ENCODE measurements around the gene CITED1.

- TF ChIP-seq, protein P1, sequence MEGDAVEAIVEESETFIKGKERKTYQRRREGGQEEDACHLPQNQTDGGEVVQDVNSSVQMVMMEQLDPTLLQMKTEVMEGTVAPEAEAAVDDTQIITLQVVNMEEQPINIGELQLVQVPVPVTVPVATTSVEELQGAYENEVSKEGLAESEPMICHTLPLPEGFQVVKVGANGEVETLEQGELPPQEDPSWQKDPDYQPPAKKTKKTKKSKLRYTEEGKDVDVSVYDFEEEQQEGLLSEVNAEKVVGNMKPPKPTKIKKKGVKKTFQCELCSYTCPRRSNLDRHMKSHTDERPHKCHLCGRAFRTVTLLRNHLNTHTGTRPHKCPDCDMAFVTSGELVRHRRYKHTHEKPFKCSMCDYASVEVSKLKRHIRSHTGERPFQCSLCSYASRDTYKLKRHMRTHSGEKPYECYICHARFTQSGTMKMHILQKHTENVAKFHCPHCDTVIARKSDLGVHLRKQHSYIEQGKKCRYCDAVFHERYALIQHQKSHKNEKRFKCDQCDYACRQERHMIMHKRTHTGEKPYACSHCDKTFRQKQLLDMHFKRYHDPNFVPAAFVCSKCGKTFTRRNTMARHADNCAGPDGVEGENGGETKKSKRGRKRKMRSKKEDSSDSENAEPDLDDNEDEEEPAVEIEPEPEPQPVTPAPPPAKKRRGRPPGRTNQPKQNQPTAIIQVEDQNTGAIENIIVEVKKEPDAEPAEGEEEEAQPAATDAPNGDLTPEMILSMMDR (conservative IDR thresholded peaks at IDR 0.05; ENCODE audit: low read depth, low read length): no peak
- TF ChIP-seq EZH2 (IDR thresholded peaks at IDR 0.05; ENCODE audit: low read length, unreplicated experiment): no peak
Observed at GRCh38 chrX:72307646-72308051, 1.9 kb upstream of the CITED1 start.

All from PC-3 (cell line).